ENCODE measurements around the gene SYTL2.

DNA sequence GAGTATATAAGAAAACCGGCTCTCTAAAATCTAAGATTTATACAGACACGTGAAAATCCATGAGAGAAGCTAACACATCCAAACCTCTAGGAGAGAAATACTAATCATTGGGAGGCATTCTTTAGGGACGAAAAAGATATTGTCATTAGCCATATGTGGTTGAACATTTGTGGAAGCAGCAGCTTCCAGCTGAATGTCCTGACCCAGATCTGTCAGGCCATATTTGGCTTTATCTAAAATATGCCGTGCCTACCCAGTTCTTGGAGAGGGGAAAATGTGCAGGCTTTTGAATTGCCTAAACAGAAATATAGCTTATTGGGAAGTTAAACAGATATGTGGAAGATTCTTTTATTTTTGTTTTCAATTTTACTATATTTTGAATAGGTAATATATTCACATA lies 131.4 kb downstream of the SYTL2 start:
- TF ChIP-seq, protein P1, sequence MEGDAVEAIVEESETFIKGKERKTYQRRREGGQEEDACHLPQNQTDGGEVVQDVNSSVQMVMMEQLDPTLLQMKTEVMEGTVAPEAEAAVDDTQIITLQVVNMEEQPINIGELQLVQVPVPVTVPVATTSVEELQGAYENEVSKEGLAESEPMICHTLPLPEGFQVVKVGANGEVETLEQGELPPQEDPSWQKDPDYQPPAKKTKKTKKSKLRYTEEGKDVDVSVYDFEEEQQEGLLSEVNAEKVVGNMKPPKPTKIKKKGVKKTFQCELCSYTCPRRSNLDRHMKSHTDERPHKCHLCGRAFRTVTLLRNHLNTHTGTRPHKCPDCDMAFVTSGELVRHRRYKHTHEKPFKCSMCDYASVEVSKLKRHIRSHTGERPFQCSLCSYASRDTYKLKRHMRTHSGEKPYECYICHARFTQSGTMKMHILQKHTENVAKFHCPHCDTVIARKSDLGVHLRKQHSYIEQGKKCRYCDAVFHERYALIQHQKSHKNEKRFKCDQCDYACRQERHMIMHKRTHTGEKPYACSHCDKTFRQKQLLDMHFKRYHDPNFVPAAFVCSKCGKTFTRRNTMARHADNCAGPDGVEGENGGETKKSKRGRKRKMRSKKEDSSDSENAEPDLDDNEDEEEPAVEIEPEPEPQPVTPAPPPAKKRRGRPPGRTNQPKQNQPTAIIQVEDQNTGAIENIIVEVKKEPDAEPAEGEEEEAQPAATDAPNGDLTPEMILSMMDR (IDR thresholded peaks at IDR 0.05; ENCODE audit: poor library complexity) = no peak
- TF ChIP-seq EZH2 (IDR thresholded peaks at IDR 0.05; ENCODE audit: borderline replicate concordance) = no peak
- no peak for TF ChIP-seq EZH2phosphoT487 (IDR thresholded peaks at IDR 0.05; ENCODE audit: low read depth, severe bottlenecking, unreplicated experiment)
